ENCODE results near the gene CLIC4. TPM values are rescaled to one million over a fixed set of nuclear protein-coding genes. Genes with fewer than 3 reads are reported as not detected.
"Not testable (repeated sequence)": the region's sequence is repeated elsewhere in the genome, so short reads cannot be mapped to it uniquely, and the experiment has no call there.

The CLIC4 gene
- polyA plus RNA-seq, 3 donors = 9.7 to 38.1 (median 24.6) TPM

DNA sequence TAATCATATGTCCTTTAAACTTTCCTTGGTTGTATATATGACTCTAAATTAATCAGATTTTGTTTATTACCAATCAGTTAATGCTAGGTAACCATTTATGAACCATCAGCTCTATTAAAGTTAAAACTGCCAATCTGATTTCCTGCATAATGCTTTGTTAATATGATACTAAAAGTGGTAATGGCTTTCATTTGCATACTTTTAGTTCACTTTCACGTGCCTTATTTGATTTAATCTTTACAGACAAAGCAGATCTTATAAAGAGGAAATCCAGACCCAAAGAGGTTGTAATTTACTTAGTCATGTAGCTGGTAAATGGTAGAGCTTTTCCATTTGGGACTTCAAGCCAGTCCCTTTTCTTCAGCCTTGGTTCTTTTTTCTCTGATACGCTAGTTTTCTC lies 61.3 kb downstream of the CLIC4 start:
- Mint-ChIP-seq H3K27ac (peak overlapping the region in 2 of 7 donors; percentile 13 to 64), H3K4me3 (no peak overlapping the region), H3K9me3 (no peaks in the 10 kb centered on the region), H3K36me3 (peaks cover 4 to 7% of the 10 kb centered on the region in 2 donors), H3K27me3 (ENCODE audit: low read depth in 3 of 3) (no peaks in the 10 kb centered on the region), H3K4me1 (peaks cover 9% of the 10 kb centered on the region)
- DNase-seq = no peak
- Histone ChIP-seq H4K20me1 (ENCODE audit: insufficient read depth, low read length) (no peaks in the 10 kb centered on the region), H3K4me3 (replicated peaks in 1 of 3; ENCODE audit: low read depth in 2 of 3, low read length in 3 of 3) (no peak overlapping the region), H3K9me3 (replicated peaks in 1 of 2; ENCODE audit: control insufficient read depth in 1 of 2, insufficient read depth in 1 of 2, low read length in 2 of 2) (no peaks in the 10 kb centered on the region), H3K36me3 (replicated peaks in 1 of 2; ENCODE audit: control insufficient read depth in 1 of 2, insufficient read depth in 2 of 2, low read length in 2 of 2) (no peaks in the 10 kb centered on the region), H3K27ac (ENCODE audit: low read depth in 1 of 2, low read length in 2 of 2) (no peak overlapping the region), H2AFZ (ENCODE audit: insufficient read depth, low read depth, low read length, poor library complexity, severe bottlenecking) (no peak overlapping the region), H3K79me2 (ENCODE audit: insufficient read depth, low read length) (no peaks in the 10 kb centered on the region), H3K4me1 (ENCODE audit: control insufficient read depth in 1 of 2, insufficient read depth in 2 of 2, low read length in 2 of 2) (peaks cover 0 to 10% of the 10 kb centered on the region in 2 donors), H3K27me3 (ENCODE audit: control insufficient read depth in 2 of 2, insufficient read depth in 2 of 2, low read length in 2 of 2) (no peaks in the 10 kb centered on the region), H3K4me2 (replicated peaks; ENCODE audit: extremely low read depth, low read length, poor library complexity, severe bottlenecking) (no peak overlapping the region), H3K9ac (ENCODE audit: insufficient read depth, low read length, poor library complexity, severe bottlenecking) (no peak overlapping the region)
- WGBS (ENCODE audit: insufficient coverage) = no CpG with 5 or more reads among the region's 2 CpGs
- intact Hi-C loops (cut with micrococcal nuclease) = no loop called here
- TF ChIP-seq, protein P1, sequence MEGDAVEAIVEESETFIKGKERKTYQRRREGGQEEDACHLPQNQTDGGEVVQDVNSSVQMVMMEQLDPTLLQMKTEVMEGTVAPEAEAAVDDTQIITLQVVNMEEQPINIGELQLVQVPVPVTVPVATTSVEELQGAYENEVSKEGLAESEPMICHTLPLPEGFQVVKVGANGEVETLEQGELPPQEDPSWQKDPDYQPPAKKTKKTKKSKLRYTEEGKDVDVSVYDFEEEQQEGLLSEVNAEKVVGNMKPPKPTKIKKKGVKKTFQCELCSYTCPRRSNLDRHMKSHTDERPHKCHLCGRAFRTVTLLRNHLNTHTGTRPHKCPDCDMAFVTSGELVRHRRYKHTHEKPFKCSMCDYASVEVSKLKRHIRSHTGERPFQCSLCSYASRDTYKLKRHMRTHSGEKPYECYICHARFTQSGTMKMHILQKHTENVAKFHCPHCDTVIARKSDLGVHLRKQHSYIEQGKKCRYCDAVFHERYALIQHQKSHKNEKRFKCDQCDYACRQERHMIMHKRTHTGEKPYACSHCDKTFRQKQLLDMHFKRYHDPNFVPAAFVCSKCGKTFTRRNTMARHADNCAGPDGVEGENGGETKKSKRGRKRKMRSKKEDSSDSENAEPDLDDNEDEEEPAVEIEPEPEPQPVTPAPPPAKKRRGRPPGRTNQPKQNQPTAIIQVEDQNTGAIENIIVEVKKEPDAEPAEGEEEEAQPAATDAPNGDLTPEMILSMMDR (IDR thresholded peaks at IDR 0.05) = no peak

DNA sequence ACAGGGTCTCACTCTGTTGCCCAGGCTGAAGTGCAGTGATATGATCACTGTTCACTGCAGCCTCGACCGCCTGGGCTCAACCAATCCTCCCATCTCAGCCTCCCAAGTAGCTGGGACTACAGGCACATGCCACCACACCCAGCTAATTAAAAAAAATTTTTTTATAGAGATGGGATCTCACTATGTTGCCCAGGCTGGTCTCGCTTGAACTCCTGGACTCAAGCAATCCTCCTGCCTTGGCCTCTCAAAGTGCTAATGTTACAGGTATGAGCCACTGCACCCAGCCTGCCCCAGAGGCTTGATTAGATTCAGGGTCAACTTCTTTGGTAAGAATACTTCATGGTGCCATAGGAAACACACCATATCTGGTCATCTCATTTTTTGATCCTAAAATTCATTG lies 66.2 kb downstream of the CLIC4 start:
- not testable (repeated sequence) for H3K27me3 Mint-ChIP-seq (ENCODE audit: low read depth in 3 of 3); H3K4me1 Mint-ChIP-seq; H3K4me2 ChIP-seq (replicated peaks; ENCODE audit: extremely low read depth, low read length, poor library complexity, severe bottlenecking)

DNA sequence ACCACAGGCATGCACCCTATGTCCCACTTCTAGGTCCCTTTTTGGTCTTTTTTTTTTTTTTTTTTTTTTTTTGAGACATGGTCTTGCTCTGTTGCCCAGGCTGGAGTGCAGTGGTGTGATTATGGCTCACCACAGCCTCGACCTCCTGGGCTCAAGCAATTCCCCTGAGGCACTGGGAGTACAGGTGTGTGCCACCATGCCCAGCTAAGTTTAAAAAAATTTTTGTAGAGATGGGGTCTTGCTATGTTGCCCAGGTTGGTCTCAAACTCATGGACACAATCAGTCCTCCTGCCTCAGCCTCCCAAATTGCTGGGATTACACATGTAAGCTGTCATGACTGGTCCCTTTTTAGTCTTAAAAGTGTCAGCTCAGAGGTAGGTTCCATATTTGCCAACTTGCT lies 75.0 kb downstream of the CLIC4 start:
- not testable (repeated sequence) for H3K79me2 ChIP-seq (ENCODE audit: insufficient read depth, low read length); H3K27ac Mint-ChIP-seq; H4K20me1 ChIP-seq (ENCODE audit: insufficient read depth, low read length); H3K4me3 ChIP-seq (replicated peaks in 1 of 3; ENCODE audit: low read depth in 2 of 3, low read length in 3 of 3); H3K36me3 ChIP-seq (replicated peaks in 1 of 2; ENCODE audit: control insufficient read depth in 1 of 2, insufficient read depth in 2 of 2, low read length in 2 of 2); H3K27ac ChIP-seq (ENCODE audit: low read depth in 1 of 2, low read length in 2 of 2); H3K27me3 ChIP-seq (ENCODE audit: control insufficient read depth in 2 of 2, insufficient read depth in 2 of 2, low read length in 2 of 2); H3K4me2 ChIP-seq (replicated peaks; ENCODE audit: extremely low read depth, low read length, poor library complexity, severe bottlenecking); H3K4me3 Mint-ChIP-seq; DNase-seq; H3K27me3 Mint-ChIP-seq (ENCODE audit: low read depth in 3 of 3); H3K9me3 Mint-ChIP-seq; H3K9me3 ChIP-seq (replicated peaks in 1 of 2; ENCODE audit: control insufficient read depth in 1 of 2, insufficient read depth in 1 of 2, low read length in 2 of 2); H2AFZ ChIP-seq (ENCODE audit: insufficient read depth, low read depth, low read length, poor library complexity, severe bottlenecking); H3K9ac ChIP-seq (ENCODE audit: insufficient read depth, low read length, poor library complexity, severe bottlenecking)
- H3K36me3 Mint-ChIP-seq = peaks cover 25% of the 10 kb centered on the region in 2 donors
- H3K4me1 Mint-ChIP-seq = peaks cover 18% of the 10 kb centered on the region
- 100% methylated on average over 1 of the region's 1 CpG for WGBS (ENCODE audit: insufficient coverage)
- H3K4me1 ChIP-seq (ENCODE audit: control insufficient read depth in 1 of 2, insufficient read depth in 2 of 2, low read length in 2 of 2) = peaks cover 0 to 14% of the 10 kb centered on the region in 2 donors
- intact Hi-C loops (cut with micrococcal nuclease) = loop anchor here in 1 of 2 donors (10.0 kb wide), 1 partner anchor 65 kb away; no protein-coding TSS in a partner anchor

More for the DNA sequence above, 66.2 kb downstream of the CLIC4 start:
- H2AFZ ChIP-seq (ENCODE audit: insufficient read depth, low read depth, low read length, poor library complexity, severe bottlenecking); H3K4me3 ChIP-seq (replicated peaks in 1 of 3; ENCODE audit: low read depth in 2 of 3, low read length in 3 of 3); H3K27ac ChIP-seq (ENCODE audit: low read depth in 1 of 2, low read length in 2 of 2); H3K9me3 Mint-ChIP-seq; H3K4me1 ChIP-seq (ENCODE audit: control insufficient read depth in 1 of 2, insufficient read depth in 2 of 2, low read length in 2 of 2); intact Hi-C loops (cut with micrococcal nuclease); H4K20me1 ChIP-seq (ENCODE audit: insufficient read depth, low read length); H3K27me3 ChIP-seq (ENCODE audit: control insufficient read depth in 2 of 2, insufficient read depth in 2 of 2, low read length in 2 of 2); H3K79me2 ChIP-seq (ENCODE audit: insufficient read depth, low read length); H3K4me3 Mint-ChIP-seq; DNase-seq; H3K9me3 ChIP-seq (replicated peaks in 1 of 2; ENCODE audit: control insufficient read depth in 1 of 2, insufficient read depth in 1 of 2, low read length in 2 of 2); H3K27ac Mint-ChIP-seq; H3K9ac ChIP-seq (ENCODE audit: insufficient read depth, low read length, poor library complexity, severe bottlenecking): not testable (repeated sequence)
- WGBS (ENCODE audit: insufficient coverage) = 86% methylated on average over 1 of the region's 3 CpGs
- peaks cover 22 to 34% of the 10 kb centered on the region in 2 donors for H3K36me3 Mint-ChIP-seq
- peaks cover 0 to 22% of the 10 kb centered on the region in 2 donors for H3K36me3 ChIP-seq (replicated peaks in 1 of 2; ENCODE audit: control insufficient read depth in 1 of 2, insufficient read depth in 2 of 2, low read length in 2 of 2)
